Measurements from ENCODE around the gene L1TD1.

DNA sequence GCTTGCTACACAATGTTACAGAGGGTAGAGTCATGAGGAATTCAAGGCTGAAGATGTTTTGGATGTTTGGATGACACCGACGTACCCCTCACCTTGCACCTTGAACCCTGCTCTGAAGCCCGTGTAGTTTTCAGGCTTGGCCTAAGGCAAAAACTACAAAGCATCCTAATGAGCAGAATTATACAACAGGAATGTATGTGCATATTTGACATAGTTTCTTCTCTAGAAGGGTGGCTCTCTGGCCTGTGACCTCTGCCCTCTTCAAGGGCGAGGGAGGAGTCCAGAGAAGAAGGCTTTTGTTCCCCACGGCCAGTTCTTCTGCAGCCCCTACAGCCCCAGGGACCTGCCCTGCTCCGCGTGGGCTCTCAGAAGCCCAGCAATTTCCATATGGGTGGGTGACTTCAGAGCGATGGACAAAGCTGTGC, 43.3 kb downstream of the L1TD1 start:
- TF ChIP-seq TARDBP (IDR thresholded peaks at IDR 0.05) (no peak), SUZ12 (IDR thresholded peaks at IDR 0.05) (no peak), SP1 (IDR thresholded peaks at IDR 0.05) (no peak), FOXM1 (IDR thresholded peaks at IDR 0.05; ENCODE audit: borderline replicate concordance) (no peak), FOXK2 (IDR thresholded peaks at IDR 0.05) (no peak), BHLHE40 (IDR thresholded peaks at IDR 0.05; ENCODE audit: borderline replicate concordance) (no peak)
